SK-N-SH treated with all-trans-retinoic acid at 6 μM for 48 hours (cell line): Measurements from ENCODE around the gene NTNG1.

Source experiments
- ATAC-seq: fragments of 200-7000 bp; cut with Tn5 transposase; 3 replicates; pipeline ENCODE4 v1.9.1; 2020; ENCODE audit warnings: mild to moderate bottlenecking, moderate library complexity
- ARNTL ChIP-seq: fragments of 450-650 bp; formaldehyde crosslinking; IDR thresholded peaks from 2 replicates; pipeline ENCODE4 v1.5.0; 2020; ENCODE audit warnings: low read depth, mild to moderate bottlenecking, moderate library complexity, borderline replicate concordance
- CREB5 ChIP-seq: fragments of 250-450 bp; sonication (Bioruptor Pico); IDR thresholded peaks from 2 replicates; pipeline ENCODE4 v1.5.1; 2020; ENCODE audit warnings: low read depth, mild to moderate bottlenecking, moderate library complexity
- CSDC2 ChIP-seq: fragments of 250-450 bp; sonication (Bioruptor Pico); IDR thresholded peaks from 2 replicates; pipeline ENCODE4 v1.5.0; 2020; ENCODE audit warnings: mild to moderate bottlenecking, moderate library complexity
- CSRNP3 ChIP-seq: fragments of 250-450 bp; sonication (Bioruptor Pico); IDR thresholded peaks from 2 replicates; pipeline ENCODE4 v1.5.1; 2021; ENCODE audit warnings: mild to moderate bottlenecking, moderate library complexity
- ESRRG ChIP-seq: fragments of 250-450 bp; sonication (Bioruptor Pico); IDR thresholded peaks from 2 replicates; pipeline ENCODE4 v1.6.1; 2021; ENCODE audit warnings: mild to moderate bottlenecking
- GLIS3 ChIP-seq: fragments of 250-450 bp; sonication (Bioruptor Pico); IDR thresholded peaks from 2 replicates; pipeline ENCODE4 v1.5.0; 2020; ENCODE audit warnings: mild to moderate bottlenecking, moderate library complexity
- ISL1 ChIP-seq: fragments of 250-450 bp; sonication (Bioruptor Pico); IDR thresholded peaks from 2 replicates; pipeline ENCODE4 v2.1.2; 2022; ENCODE audit warnings: mild to moderate bottlenecking, moderate library complexity
- PATZ1 ChIP-seq: fragments of 250-450 bp; sonication (Bioruptor Pico); IDR thresholded peaks from 2 replicates; pipeline ENCODE4 v1.8.0; 2020; ENCODE audit warnings: mild to moderate bottlenecking, moderate library complexity, borderline replicate concordance
- PPARA ChIP-seq: fragments of 250-450 bp; sonication (Bioruptor Pico); IDR thresholded peaks from 2 replicates; pipeline ENCODE4 v1.5.0; 2020; ENCODE audit warnings: mild to moderate bottlenecking, borderline replicate concordance
- SNAI2 ChIP-seq: fragments of 250-450 bp; sonication (Bioruptor Pico); IDR thresholded peaks from 2 replicates; pipeline ENCODE4 v1.5.0; 2020; ENCODE audit warnings: mild to moderate bottlenecking, moderate library complexity
- TCF4 ChIP-seq: fragments of 250-450 bp; sonication (Bioruptor Pico); IDR thresholded peaks from 2 replicates; pipeline ENCODE4 v1.8.0; 2021; ENCODE audit warnings: mild to moderate bottlenecking, moderate library complexity, borderline replicate concordance
- TOX ChIP-seq: fragments of 250-450 bp; sonication (Bioruptor Pico); IDR thresholded peaks from 2 replicates; pipeline ENCODE4 v1.8.0; 2021; ENCODE audit warnings: mild to moderate bottlenecking, moderate library complexity, borderline replicate concordance
- TSHZ2 ChIP-seq: fragments of 250-450 bp; sonication (Bioruptor Pico); IDR thresholded peaks from 2 replicates; pipeline ENCODE4 v1.5.0; 2020; ENCODE audit warnings: mild to moderate bottlenecking, moderate library complexity
- ZC3H10 ChIP-seq: fragments of 250-450 bp; sonication (Bioruptor Pico); IDR thresholded peaks from 2 replicates; pipeline ENCODE4 v1.5.1; 2021; ENCODE audit warnings: mild to moderate bottlenecking, moderate library complexity
- ZFP3 ChIP-seq: fragments of 250-450 bp; sonication (Bioruptor Pico); IDR thresholded peaks from 2 replicates; pipeline ENCODE4 v1.5.0; 2020; ENCODE audit warnings: mild to moderate bottlenecking, moderate library complexity
- ZNF565 ChIP-seq: fragments of 450-650 bp; formaldehyde crosslinking; conservative IDR thresholded peaks from 2 replicates; pipeline ENCODE4 v1.5.0; 2020; ENCODE audit warnings: low read depth, mild to moderate bottlenecking, moderate library complexity
- ZNF70 ChIP-seq: fragments of 450-650 bp; formaldehyde crosslinking; IDR thresholded peaks from 2 replicates; pipeline ENCODE4 v1.5.0; 2020; ENCODE audit warnings: mild to moderate bottlenecking, moderate library complexity
- ZNF8 ChIP-seq: fragments of 450-650 bp; formaldehyde crosslinking; IDR thresholded peaks from 2 replicates; pipeline ENCODE4 v1.5.0; 2020; ENCODE audit warnings: mild to moderate bottlenecking, moderate library complexity

Gene NTNG1

GRCh38 chr1:107352850-107353249 is 212.0 kb downstream of the NTNG1 start:
- no peak for ATAC-seq
- TF ChIP-seq ISL1 (CRISPR knock-in tag) (no peak), ZFP3 (CRISPR knock-in tag) (no peak), CSDC2 (CRISPR knock-in tag) (no peak), PPARA (CRISPR knock-in tag) (no peak), TSHZ2 (CRISPR knock-in tag) (no peak)
- TF ChIP-seq, all 23 proteins: peak for 0

- TF ChIP-seq TOX (CRISPR knock-in tag), result no peak
- no peak for TF ChIP-seq CSDC2 (CRISPR knock-in tag)
- no peak for TF ChIP-seq ZNF565 (CRISPR knock-in tag)
- TF ChIP-seq ZNF8 (CRISPR knock-in tag), result no peak
- TF ChIP-seq TCF4 (CRISPR knock-in tag), result no peak
- no peak for TF ChIP-seq ZNF70
- TF ChIP-seq ESRRG (CRISPR knock-in tag), result no peak
- TF ChIP-seq GLIS3 (CRISPR knock-in tag), result no peak
- TF ChIP-seq ZFP3 (CRISPR knock-in tag), result no peak
- no peak for TF ChIP-seq ISL1 (CRISPR knock-in tag)
- no peak for TF ChIP-seq CREB5 (CRISPR knock-in tag)
- TF ChIP-seq ZC3H10 (CRISPR knock-in tag), result no peak
- no peak for TF ChIP-seq PATZ1 (CRISPR knock-in tag)
- TF ChIP-seq SNAI2, result no peak
- TF ChIP-seq TSHZ2 (CRISPR knock-in tag), result no peak
- no peak for TF ChIP-seq ARNTL (CRISPR knock-in tag)
- no peak for TF ChIP-seq CSRNP3 (CRISPR knock-in tag)
- no peak for ATAC-seq
Measured at GRCh38 chr1:107357376-107357775, 216.5 kb downstream of the NTNG1 start.

- TF ChIP-seq ISL1 (CRISPR knock-in tag) (no peak), TOX (CRISPR knock-in tag) (no peak), SNAI2 (no peak), TCF4 (CRISPR knock-in tag) (no peak), ESRRG (CRISPR knock-in tag) (no peak), ZNF8 (CRISPR knock-in tag) (no peak)
- ATAC-seq, result no peak
Measured at GRCh38 chr1:107358619-107359327, 217.9 kb downstream of the NTNG1 start.
